ENCODE data around the gene CD247.

- TF ChIP-seq CTCF (conservative IDR thresholded peaks at IDR 0.05; ENCODE audit: low read depth, low read length) = no peak
- TF ChIP-seq EZH2 (IDR thresholded peaks at IDR 0.05; ENCODE audit: low read length, unreplicated experiment) = no peak
- no peak for TF ChIP-seq EZH2phosphoT487 (IDR thresholded peaks at IDR 0.05; ENCODE audit: borderline replicate concordance, low read length)
These were observed 88.7 kb downstream of the CD247 start for GRCh38 chr1:167429612-167430011.
